K562 (cell line): ENCODE results near the gene GPR12. TPM values are rescaled to one million over a fixed set of nuclear protein-coding genes. Genes with fewer than 3 reads are reported as not detected.

ENCODE experiments used
- ATAC-seq: fragments of 200-7000 bp; cut with Tn5 transposase; 3 replicates; pipeline ENCODE4 v1.9.1; 2020; ENCODE audit warnings: moderate library complexity
- BruUV-seq: library from RNA; stranded (reverse); fragments of 400-500 nt; replicated peaks from 2 replicates; lab custom pipeline; 2021; lab: Mats Ljungman, UMichigan
- CTCF ChIA-PET: fragments of 300-600 bp; formaldehyde crosslinking; extraction: SDS; loops from one replicate; lab custom pipeline; 2021; ENCODE audit warnings: low intra/inter-chr PET ratio; lab: Yijun Ruan, JAX
- POLR2A ChIA-PET: fragments of 300-600, 350-650 bp; sonication (Branson Sonifier 250); formaldehyde crosslinking; extraction: SDS; loops from one replicate; lab custom pipeline; 2021; ENCODE audit warnings: antibody characterized with exemption, inconsistent platforms; lab: Yijun Ruan, JAX
- DNase-seq, 4 experiments: peaks; one replicate each; pipeline versions ENCODE4 v3.0.0 to v3.0.0-alpha.2; 2011 to 2018; ENCODE audit warnings: low spot score in 3 of 4, mixed read lengths in 3 of 4; ENCODE audit errors: extremely low read depth in 1 of 4
- FAIRE-seq: peaks from 2 replicates; lab custom pipeline; 2011; peaks lifted over from hg19 to GRCh38; lab: Jason Lieb, UNC
- H2AFZ ChIP-seq: 2 replicates; pipeline ENCODE4 v1.6.0; 2011; ENCODE audit warnings: low read depth, low read length, control low read depth, inconsistent platforms
- H3K27ac ChIP-seq: fragments of 200-600 bp; 3 replicates; pipeline ENCODE4 v1.8.0; 2011; ENCODE audit warnings: low read depth, mild to moderate bottlenecking, control low read depth, inconsistent platforms, low read length, moderate library complexity, mixed read lengths; ENCODE audit errors: extremely low read depth
- H3K27me3 ChIP-seq, 2 experiments: fragments of 300-600 bp in 1 of 2; 2 replicates in 1 of 2; 3 replicates in 1 of 2; pipeline versions ENCODE4 v1.6.0 to v1.8.0; 2011; ENCODE audit warnings: inconsistent platforms in 2 of 2, low read length in 2 of 2, mild to moderate bottlenecking in 1 of 2, mixed read lengths in 1 of 2, moderate library complexity in 1 of 2; ENCODE audit not compliant: control insufficient read depth in 2 of 2, insufficient read depth in 2 of 2
- H3K36me3 ChIP-seq: fragments of 300-600 bp; 3 replicates; pipeline ENCODE4 v1.8.0; 2011; ENCODE audit warnings: mild to moderate bottlenecking, low read length, inconsistent platforms; ENCODE audit not compliant: control insufficient read depth, insufficient read depth
- H3K4me1 ChIP-seq, 2 experiments: fragments of 200-600 bp in 1 of 2; replicated peaks in 1 of 2; 2 replicates in 1 of 2; 3 replicates in 1 of 2; pipeline versions ENCODE4 v1.5.1 to v1.8.0; 2011; ENCODE audit warnings: inconsistent platforms in 2 of 2, low read length in 2 of 2, mild to moderate bottlenecking in 1 of 2, mixed read lengths in 1 of 2, moderate library complexity in 1 of 2; ENCODE audit not compliant: control insufficient read depth in 2 of 2, insufficient read depth in 2 of 2
- H3K4me2 ChIP-seq: 2 replicates; pipeline ENCODE4 v1.6.1; 2011; ENCODE audit warnings: low read length, control low read depth, inconsistent platforms, mixed read lengths; ENCODE audit not compliant: insufficient read depth
- H3K4me3 ChIP-seq: fragments of 200-600 bp; sonication (generic), shearing (Covaris generic); 2 replicates; pipeline ENCODE4 v1.5.1; 2016; ENCODE audit warnings: control low read depth, inconsistent platforms
- H3K79me2 ChIP-seq: fragments of 200-600 bp; 3 replicates; pipeline ENCODE4 v1.8.0; 2011; ENCODE audit warnings: low read length, inconsistent platforms; ENCODE audit not compliant: control insufficient read depth, insufficient read depth
- H3K9ac ChIP-seq, 2 experiments: 2 replicates each; pipeline versions ENCODE4 v1.6.0 to v1.6.1; 2011; ENCODE audit warnings: low read depth in 2 of 2, low read length in 2 of 2, control low read depth in 1 of 2, inconsistent platforms in 1 of 2, mild to moderate bottlenecking in 1 of 2, mixed read lengths in 1 of 2; ENCODE audit not compliant: insufficient read depth in 1 of 2
- H3K9me1 ChIP-seq: one replicate; pipeline ENCODE4 v1.6.0; 2011; ENCODE audit warnings: inconsistent platforms, mild to moderate bottlenecking, low read length, moderate library complexity; ENCODE audit not compliant: control insufficient read depth, insufficient read depth
- H3K9me3 ChIP-seq: replicated peaks from 2 replicates; pipeline ENCODE4 v1.5.1; 2011; ENCODE audit warnings: low read depth, low read length, inconsistent platforms; ENCODE audit not compliant: control insufficient read depth, insufficient read depth
- H4K20me1 ChIP-seq: replicated peaks from 2 replicates; pipeline ENCODE4 v1.6.1; 2011; ENCODE audit warnings: low read length, inconsistent platforms, mixed read lengths; ENCODE audit not compliant: control insufficient read depth, insufficient read depth
- ATF4 ChIP-seq: fragments of 450-650 bp; formaldehyde crosslinking; IDR thresholded peaks from 2 replicates; pipeline ENCODE4 v1.4.0; 2022; ENCODE audit warnings: mild to moderate bottlenecking, moderate library complexity
- BRD4 ChIP-seq: fragments of 200-600 bp; sonication (generic); IDR thresholded peaks from 2 replicates; pipeline ENCODE4 v1.6.1; 2017; ENCODE audit warnings: inconsistent platforms
- CHD1 ChIP-seq: fragments of 200-600 bp; sonication (generic); IDR thresholded peaks from one replicate; pipeline ENCODE4 v1.6.1; 2012; ENCODE audit warnings: mild to moderate bottlenecking, moderate library complexity, low read length, inconsistent platforms
- MGA ChIP-seq: fragments of 450-650 bp; IDR thresholded peaks from 2 replicates; pipeline ENCODE4 v1.6.1; 2016; ENCODE audit warnings: mild to moderate bottlenecking, moderate library complexity
- RHOXF2B ChIP-seq: fragments of 250-450 bp; sonication (Bioruptor Pico); conservative IDR thresholded peaks from 2 replicates; pipeline ENCODE4 v1.5.1; 2021
- ZNF584 ChIP-seq: fragments of 200-800 bp; sonication (Bioruptor generic); IDR thresholded peaks from 2 replicates; pipeline ENCODE4 v1.6.1; 2016; ENCODE audit warnings: low read depth, mild to moderate bottlenecking, missing genetic modification characterization, missing compliant biosample characterization
- WGBS: fragments of 100-300 bp; shearing (Covaris generic); methylation state at CpG from one replicate; pipeline ENCODE4 v1.1.6; 2016; ENCODE audit warnings: low coverage, mixed read lengths; ENCODE audit not compliant: insufficient coverage; ENCODE audit errors: missing lambda C conversion rate; 5-methylcytosine and 5-hydroxymethylcytosine counted together
- in situ Hi-C: fragments of 300-500 bp; cut with MboI; formaldehyde crosslinking; loops from 4 replicates; pipeline ENCODE4 v1.15.0; 2018; ENCODE audit warnings: inconsistent platforms, mixed read lengths
- intact Hi-C: fragments of 100-400 bp; cut with micrococcal nuclease; formaldehyde crosslinking; loops from 2 replicates; pipeline ENCODE4 v1.14.2; 2022
- polyA plus RNA-seq, 8 experiments: library from polyadenylated mRNA; depleted of rRNA in 4 of 8; stranded (reverse) in 5 of 8; unstranded in 3 of 8; fragments of >200 nt; fragmentation: Nextera tagmentation in 2 of 8; fragmentation: Illumina TruSeq in 1 of 8; extraction: Ambion mirVana in 2 of 8; extraction: Trizol in 1 of 8; gene quantifications; 2 replicates each; pipeline versions ENCODE4 v1.2.1 to v1.2.3, GENCODE V29; 2011 to 2014; ENCODE audit warnings: inconsistent platforms in 1 of 8, missing spikeins in 1 of 8
- total RNA-seq, 7 experiments: library from RNA; depleted of rRNA in 6 of 7; stranded (reverse); fragments of >200 nt in 6 of 7; fragmentation: Illumina TruSeq in 2 of 7; extraction: Trizol in 2 of 7; gene quantifications; 2 replicates each; pipeline versions ENCODE4 v1.2.1 to v1.2.3, GENCODE V29; 2011 to 2021; ENCODE audit warnings: low replicate concordance in 1 of 7
- TF ChIP-seq, protein P1 (sequence below): sonication (generic); formaldehyde crosslinking; IDR thresholded peaks from 2 replicates; pipeline ENCODE4 v1.8.1; 2023; ENCODE audit warnings: mild to moderate bottlenecking, missing genetic modification reagents, moderate library complexity

Gene GPR12
- total and polyA plus RNA-seq, 9 of the 15 experiments (the other 6 are each of a cell fraction or from before 2014, with no cell fraction given), result not detected

GRCh38 chr13:26785838-26786630 is 25.4 kb upstream of the GPR12 start:
- POLR2A ChIA-PET, result interaction anchor here (0.6 kb wide), 1 partner anchor 46 kb away, joined by 3 read pairs; no protein-coding TSS in a partner anchor
- TF ChIP-seq CHD1 (no peak), ATF4 (CRISPR knock-in tag) (no peak), RHOXF2B (CRISPR knock-in tag) (no peak), ZNF584 (CRISPR knock-in tag) (no peak), BRD4 (no peak), MGA (no peak)
- TF ChIP-seq, protein P1, sequence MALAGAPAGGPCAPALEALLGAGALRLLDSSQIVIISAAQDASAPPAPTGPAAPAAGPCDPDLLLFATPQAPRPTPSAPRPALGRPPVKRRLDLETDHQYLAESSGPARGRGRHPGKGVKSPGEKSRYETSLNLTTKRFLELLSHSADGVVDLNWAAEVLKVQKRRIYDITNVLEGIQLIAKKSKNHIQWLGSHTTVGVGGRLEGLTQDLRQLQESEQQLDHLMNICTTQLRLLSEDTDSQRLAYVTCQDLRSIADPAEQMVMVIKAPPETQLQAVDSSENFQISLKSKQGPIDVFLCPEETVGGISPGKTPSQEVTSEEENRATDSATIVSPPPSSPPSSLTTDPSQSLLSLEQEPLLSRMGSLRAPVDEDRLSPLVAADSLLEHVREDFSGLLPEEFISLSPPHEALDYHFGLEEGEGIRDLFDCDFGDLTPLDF, result no peak
- TF ChIP-seq, all 486 proteins: peak for 0
- H3K4me3 ChIP-seq, result no peak overlapping the region
- intact Hi-C loops (no loop called here), in situ Hi-C loops (no loop called here)
- no peaks in the 10 kb centered on the region for H3K4me1 ChIP-seq
- no peaks in the 10 kb centered on the region for H3K79me2 ChIP-seq
- H3K36me3 ChIP-seq, result no peaks in the 10 kb centered on the region
- no peak for ATAC-seq
- H3K27ac ChIP-seq, result no peak overlapping the region
- DNase-seq, result no peak
- no peaks in the 10 kb centered on the region for H4K20me1 ChIP-seq
- no peaks in the 10 kb centered on the region; a peak in 1 of 5 replicates for H3K27me3 ChIP-seq
- under 1% methylated on average over 15 of the region's 17 CpGs for WGBS
- H3K9me3 ChIP-seq, result no peaks in the 10 kb centered on the region
- no peak for FAIRE-seq
- H3K9ac ChIP-seq, result no peak overlapping the region
- no peaks in the 10 kb centered on the region for H3K9me1 ChIP-seq
- CTCF ChIA-PET, result no interaction called here
- no peak overlapping the region for H3K4me2 ChIP-seq
- no peak overlapping the region for H2AFZ ChIP-seq
- BruUV-seq, result no TSS peak
